HG02981 (cell line): ENCODE measurements around the gene GSG1L.
"Not testable (repeated sequence)": the region's sequence is repeated elsewhere in the genome, so short reads cannot be mapped to it uniquely, and the experiment has no call there.

Source experiments
- ATAC-seq: cut with Tn5 transposase; IDR thresholded peaks from one replicate; pipeline ENCODE4 v1.9.1; 2021; ENCODE audit warnings: mild to moderate bottlenecking, moderate library complexity; ENCODE audit not compliant: unreplicated experiment

The GSG1L gene

GRCh38 chr16:27762441-27762840 is 301.1 kb downstream of the GSG1L start:
- no peak for ATAC-seq

GRCh38 chr16:27761816-27762215 is 301.7 kb downstream of the GSG1L start:
- ATAC-seq, result no peak

GRCh38 chr16:27760789-27761176 is 302.7 kb downstream of the GSG1L start:
- no peak for ATAC-seq

GRCh38 chr16:27759967-27760788 is 303.3 kb downstream of the GSG1L start:
- no peak for ATAC-seq

- ATAC-seq, result no peak
Observed at GRCh38 chr16:27759301-27759871, 304.1 kb downstream of the GSG1L start.

GRCh38 chr16:27758544-27758943 is 305.0 kb downstream of the GSG1L start:
- ATAC-seq, result no peak

- no peak for ATAC-seq
Observed at GRCh38 chr16:27756206-27756970, 307.1 kb downstream of the GSG1L start.

- ATAC-seq, result no peak
Observed at GRCh38 chr16:27754788-27755690, 308.5 kb downstream of the GSG1L start.

- ATAC-seq, result no peak
Observed at GRCh38 chr16:27753563-27753962, 310.0 kb downstream of the GSG1L start.

GRCh38 chr16:27752241-27752640 is 311.3 kb downstream of the GSG1L start:
- no peak for ATAC-seq

GRCh38 chr16:27751676-27752075 is 311.8 kb downstream of the GSG1L start:
- no peak for ATAC-seq

- ATAC-seq, result no peak
Observed at GRCh38 chr16:27751233-27751632, 312.3 kb downstream of the GSG1L start.

- ATAC-seq, result no peak
Observed at GRCh38 chr16:27749946-27750345, 313.6 kb downstream of the GSG1L start.

GRCh38 chr16:27749547-27749875 is 314.0 kb downstream of the GSG1L start:
- no peak for ATAC-seq

- ATAC-seq, result no peak
Observed at GRCh38 chr16:27748868-27749546, 314.5 kb downstream of the GSG1L start.

- no peak for ATAC-seq
Observed at GRCh38 chr16:27747946-27748345, 315.6 kb downstream of the GSG1L start.

- ATAC-seq, result no peak
Observed at GRCh38 chr16:27746076-27746855, 317.2 kb downstream of the GSG1L start.

GRCh38 chr16:27745348-27745747 is 318.2 kb downstream of the GSG1L start:
- ATAC-seq, result no peak

GRCh38 chr16:27743963-27744362 is 319.6 kb downstream of the GSG1L start:
- ATAC-seq, result no peak

GRCh38 chr16:27743001-27743400 is 320.5 kb downstream of the GSG1L start:
- not testable (repeated sequence) for ATAC-seq
